ENCODE measurements around the gene PER2. TPM values are rescaled to one million over a fixed set of nuclear protein-coding genes. Genes with fewer than 3 reads are reported as not detected.

Gene PER2
- total and polyA plus RNA-seq, 12 donors, result 1.3 to 11.4 (median 4.8) TPM

GRCh38 chr2:238264072-238264460 lies 24.3 kb downstream of the PER2 start:
- DNase-seq, result no peak
- no peaks in the 10 kb centered on the region for H3K9me3 ChIP-seq (replicated peaks in 1 of 3)
- TF ChIP-seq CTCF (IDR thresholded peaks at IDR 0.05), result no peak
- no peak for TF ChIP-seq POLR2A (IDR thresholded peaks at IDR 0.05)
- H3K36me3 ChIP-seq (replicated peaks in 1 of 2), result peaks cover 0 to 29% of the 10 kb centered on the region in 2 donors
- peaks cover 0 to 12% of the 10 kb centered on the region in 2 donors for H3K4me1 ChIP-seq (replicated peaks in 1 of 2)
- H3K27ac ChIP-seq, result peak overlapping the region in 1 of 5 donors; percentile 49
- H3K27me3 ChIP-seq, result no peaks in the 10 kb centered on the region
- H3K4me3 ChIP-seq, result no peak overlapping the region
- 78 to 89% (median 85%) methylated on average over 3 to 4 of the region's 4 CpGs for WGBS, 4 donors
- intact Hi-C loops (cut with DNase I), result loop anchor here in 1 of 2 donors (5.0 kb wide), 1 partner anchor 407 kb away; the partner anchor contains the start of gene RAMP1

GRCh38 chr2:238263204-238264071 lies 25.0 kb downstream of the PER2 start:
- DNase-seq, result peak; percentile 90 to 98 (median 95)
- H3K9me3 ChIP-seq (replicated peaks in 1 of 3), result no peaks in the 10 kb centered on the region
- H3K4me1 ChIP-seq (replicated peaks in 1 of 2), result peaks cover 0 to 12% of the 10 kb centered on the region in 2 donors
- WGBS, 4 donors, result 18 to 22% (median 21%) methylated on average over 13 of the region's 13 CpGs
- H3K36me3 ChIP-seq (replicated peaks in 1 of 2), result peaks cover 0 to 24% of the 10 kb centered on the region in 2 donors
- H3K27me3 ChIP-seq, result no peaks in the 10 kb centered on the region
- H3K27ac ChIP-seq, result peak overlapping the region in 2 of 5 donors; percentile 43 to 61
- TF ChIP-seq POLR2A (IDR thresholded peaks at IDR 0.05) (no peak), CTCF (IDR thresholded peaks at IDR 0.05) (peak; percentile 77 to 94 (median 86))
- intact Hi-C loops (cut with DNase I), result loop anchor here in 1 of 2 donors (5.0 kb wide), 1 partner anchor 406 kb away; the partner anchor contains the start of gene RAMP1
- no peak overlapping the region for H3K4me3 ChIP-seq

- no peaks in the 10 kb centered on the region for H3K27me3 ChIP-seq
- TF ChIP-seq CTCF (IDR thresholded peaks at IDR 0.05) (no peak), POLR2A (IDR thresholded peaks at IDR 0.05) (no peak)
- WGBS, 4 donors, result 91 to 95% (median 93%) methylated on average over 11 to 12 of the region's 12 CpGs
- H3K36me3 ChIP-seq (replicated peaks in 1 of 2), result peaks cover 0 to 23% of the 10 kb centered on the region in 2 donors
- H3K9me3 ChIP-seq (replicated peaks in 1 of 3), result no peaks in the 10 kb centered on the region
- peak overlapping the region in 2 of 5 donors; percentile 43 to 61 for H3K27ac ChIP-seq
- H3K4me3 ChIP-seq, result no peak overlapping the region
- DNase-seq, result no peak
- intact Hi-C loops (cut with DNase I), result loop anchor here in 1 of 2 donors (5.0 kb wide), 1 partner anchor 405 kb away; the partner anchor contains the start of gene RAMP1
- peaks cover 0 to 12% of the 10 kb centered on the region in 2 donors for H3K4me1 ChIP-seq (replicated peaks in 1 of 2)
These were observed 25.8 kb downstream of the PER2 start for GRCh38 chr2:238262496-238263122.
